ENCODE measurements around the gene NHLH1.
"Not testable (repeated sequence)": the region's sequence is repeated elsewhere in the genome, so short reads cannot be mapped to it uniquely, and the experiment has no call there.

The NHLH1 gene

DNA sequence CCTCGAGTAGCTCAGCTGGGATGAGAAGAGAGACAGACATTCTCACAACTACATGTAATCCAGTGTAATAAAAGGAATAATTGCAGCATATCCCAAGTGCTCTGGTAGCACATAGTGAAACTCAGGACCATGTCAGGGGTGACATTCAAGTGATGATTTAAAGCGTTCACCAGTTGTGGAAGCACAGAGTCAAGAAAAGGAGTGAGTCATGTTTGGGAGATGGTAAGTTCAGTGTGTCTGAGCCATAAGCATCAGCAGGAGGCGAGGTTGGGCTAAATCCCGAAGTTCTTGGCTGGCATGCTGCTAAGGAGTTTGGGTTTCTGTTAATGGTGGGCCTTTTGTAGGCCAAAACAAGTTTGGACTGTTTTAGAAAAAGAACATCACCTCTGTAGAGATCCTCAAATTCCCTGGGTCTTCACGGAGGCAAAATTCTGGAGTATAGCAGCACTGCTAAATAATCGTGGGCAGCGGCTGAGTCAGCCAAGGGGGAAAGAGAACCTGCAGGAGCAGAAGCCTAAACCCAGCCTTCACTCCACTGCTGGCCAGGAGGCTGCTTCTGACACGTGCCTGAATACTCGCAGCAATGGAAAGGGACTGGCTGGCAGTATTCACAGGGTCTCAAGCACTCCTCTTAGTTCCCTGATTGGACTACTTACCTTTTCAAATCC lies 7.2 kb upstream of the NHLH1 start:
- no peak for DNase-seq

DNA sequence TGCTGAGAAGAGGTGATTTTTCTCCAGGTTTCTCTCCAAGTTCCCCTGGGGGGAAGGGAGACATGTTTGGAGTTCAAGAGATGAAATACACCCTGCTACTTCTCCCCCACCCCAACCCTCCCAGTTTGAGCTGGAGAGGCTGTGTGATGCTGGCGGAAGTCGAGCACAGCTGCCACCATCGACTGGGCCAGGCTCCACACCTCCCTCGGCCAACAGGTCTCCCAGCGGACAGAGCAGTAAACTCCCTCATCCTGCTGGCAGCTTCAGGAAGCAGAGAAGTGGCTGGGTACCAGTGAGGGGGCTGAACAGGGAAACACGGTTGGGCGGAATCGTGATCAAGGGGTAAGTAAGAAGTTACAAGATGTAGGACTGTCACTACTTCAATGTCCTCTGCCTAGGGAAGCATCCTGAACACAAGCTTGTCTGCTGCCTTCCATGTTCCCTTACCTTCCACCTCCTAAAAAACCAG lies 6.6 kb upstream of the NHLH1 start:
- DNase-seq = no peak

DNA sequence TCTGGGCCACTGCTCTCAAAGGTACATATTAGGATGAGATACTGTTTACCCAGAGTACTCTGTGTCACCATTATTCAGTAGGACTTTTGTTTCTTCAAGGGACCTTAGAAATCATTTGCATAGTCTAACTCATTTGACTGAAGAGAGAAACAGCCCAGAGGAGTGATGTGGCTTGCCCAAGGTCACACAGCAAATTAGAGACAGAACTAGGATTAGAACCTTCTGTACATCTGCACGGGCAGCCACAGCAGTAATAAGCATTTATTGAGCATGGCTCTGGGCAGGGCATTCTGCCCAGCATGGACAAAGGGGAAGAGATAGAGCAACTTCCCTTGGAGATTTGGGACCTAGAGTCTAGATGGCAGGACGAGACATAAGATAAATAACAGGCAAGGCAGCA lies 5.7 kb upstream of the NHLH1 start:
- DNase-seq = no peak

DNA sequence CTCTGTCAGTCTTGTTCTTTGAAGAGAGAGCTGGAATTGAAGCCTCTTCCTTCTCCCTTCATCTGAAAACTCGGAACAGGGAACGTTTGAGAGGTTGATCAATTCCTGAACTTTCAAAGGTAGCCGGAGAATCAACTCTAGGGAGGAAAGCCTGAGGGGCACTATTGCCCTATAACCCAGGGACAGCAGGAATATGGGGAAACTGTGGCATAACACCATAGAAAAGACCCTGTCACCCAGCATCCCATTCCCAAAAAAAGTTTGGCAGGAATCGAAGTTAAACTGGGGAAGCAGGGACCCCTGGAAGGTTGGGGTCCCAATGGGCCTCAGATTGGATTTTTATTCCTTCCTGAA lies 5.1 kb upstream of the NHLH1 start:
- no peak for DNase-seq

DNA sequence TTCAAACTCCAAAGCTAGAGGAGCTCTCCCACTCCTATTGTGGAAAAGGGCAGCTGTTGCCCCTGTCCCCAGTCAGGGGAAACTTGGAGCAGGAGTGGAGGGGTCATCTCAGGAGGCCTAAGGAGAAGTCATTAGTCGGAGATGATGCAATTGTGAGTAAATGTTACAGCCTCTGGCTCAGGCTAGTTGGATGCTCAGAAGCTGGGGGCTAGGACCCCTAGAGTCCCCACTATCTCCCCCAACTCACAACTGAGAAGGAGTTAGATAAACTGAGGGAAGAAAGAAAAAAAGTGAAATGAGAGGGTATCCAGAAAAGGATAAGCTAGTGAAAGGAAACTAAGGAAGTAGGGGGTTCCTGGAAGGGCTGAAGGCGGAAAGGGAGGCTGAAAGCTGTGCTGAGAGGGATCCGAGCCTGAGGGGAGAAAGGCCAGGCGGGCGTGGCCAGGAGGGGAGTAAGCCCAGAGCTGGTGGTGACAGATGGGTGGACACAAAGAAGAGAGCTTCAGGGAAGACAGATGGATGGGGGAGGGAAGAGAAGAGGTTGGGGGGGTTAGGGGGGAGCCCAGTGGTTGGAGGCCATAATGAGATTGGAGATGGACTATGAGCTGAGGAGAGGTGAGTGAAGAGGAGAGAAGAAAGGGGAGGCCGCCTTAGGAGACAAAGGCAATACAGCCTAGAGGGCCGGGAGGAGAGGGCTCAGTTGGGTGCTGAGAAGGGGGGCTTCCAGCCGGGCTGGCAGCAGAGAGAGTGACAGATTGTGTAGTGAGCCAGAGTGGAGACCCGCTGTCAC lies 4.5 kb upstream of the NHLH1 start:
- no peak for DNase-seq

DNA sequence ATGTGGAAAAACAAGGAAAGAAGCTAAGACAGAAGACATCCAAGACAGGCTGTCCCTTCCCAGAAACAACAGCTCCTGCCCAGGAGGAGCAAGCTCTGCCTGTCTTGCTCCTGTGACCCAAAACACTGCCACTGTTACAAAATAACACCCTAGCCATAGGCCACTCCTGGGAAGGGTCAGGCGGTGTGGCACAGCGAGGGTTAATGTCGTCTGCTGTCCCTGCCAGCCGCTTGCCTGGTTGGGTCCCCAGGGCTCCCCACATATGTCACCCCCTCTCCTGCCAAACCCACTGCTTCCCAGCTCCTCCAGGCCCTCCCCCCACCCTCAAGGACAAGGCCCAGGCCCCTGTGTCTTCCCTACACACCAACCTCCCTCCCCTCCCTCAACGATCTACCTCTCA lies 3.9 kb upstream of the NHLH1 start:
- no peak for DNase-seq

DNA sequence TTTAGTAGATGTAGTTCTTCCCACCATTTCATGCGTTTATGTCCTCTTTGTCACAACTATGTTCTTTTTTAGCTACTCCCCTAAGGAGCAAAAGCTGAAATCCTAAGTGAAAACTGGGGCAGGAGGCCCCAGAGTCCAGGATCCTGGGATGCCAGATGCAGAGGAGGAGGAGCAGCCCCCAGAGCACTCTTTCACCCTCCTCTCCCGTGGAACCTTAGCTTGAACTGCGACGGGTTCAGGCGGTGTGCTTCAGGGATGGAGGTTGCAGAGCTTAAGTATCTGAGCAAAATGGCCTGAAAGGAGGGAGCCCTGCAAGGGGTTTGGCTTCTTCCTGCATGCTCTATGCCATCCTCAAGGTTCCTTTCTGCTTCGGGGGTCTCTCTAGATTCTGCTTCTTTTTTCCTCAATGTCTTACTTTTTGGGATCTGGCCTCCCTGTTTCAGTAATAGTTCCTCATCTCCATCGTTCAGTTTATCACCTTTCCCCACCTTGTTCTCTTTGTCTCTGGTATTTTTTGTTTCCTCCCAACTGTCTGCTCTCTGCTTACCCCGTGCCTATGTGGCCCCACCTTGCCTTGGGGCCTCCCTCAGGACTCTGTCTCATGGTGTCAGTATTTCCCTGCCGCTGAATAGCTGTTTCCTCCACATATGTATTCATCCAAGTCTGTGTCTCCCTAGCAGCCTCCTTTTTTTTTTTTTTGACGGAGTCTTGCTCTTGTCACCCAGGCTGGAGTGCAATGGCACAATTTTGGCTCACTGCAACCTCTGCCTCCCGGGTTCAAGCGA lies 2.7 kb upstream of the NHLH1 start:
- DNase-seq = no peak

DNA sequence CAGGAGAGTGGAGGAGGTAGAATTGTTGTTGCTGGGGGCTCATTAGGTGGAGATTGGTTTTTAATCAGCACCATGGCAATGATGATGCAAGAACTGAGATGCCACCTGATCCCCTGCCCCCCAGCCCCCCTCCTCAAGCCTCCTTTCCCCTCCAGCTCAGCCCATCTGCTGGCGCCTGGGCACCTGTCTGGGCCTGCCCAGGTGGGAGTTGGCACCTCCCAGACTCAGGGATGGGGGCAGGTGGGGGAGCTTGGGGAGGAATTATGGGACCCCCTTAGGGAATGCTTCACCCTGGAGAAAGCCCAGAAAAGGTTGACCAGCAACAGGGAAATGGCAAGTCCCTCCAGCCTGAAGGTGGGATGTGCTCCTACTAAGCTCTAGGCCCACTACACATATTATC lies 1.5 kb upstream of the NHLH1 start:
- no peak for DNase-seq

DNA sequence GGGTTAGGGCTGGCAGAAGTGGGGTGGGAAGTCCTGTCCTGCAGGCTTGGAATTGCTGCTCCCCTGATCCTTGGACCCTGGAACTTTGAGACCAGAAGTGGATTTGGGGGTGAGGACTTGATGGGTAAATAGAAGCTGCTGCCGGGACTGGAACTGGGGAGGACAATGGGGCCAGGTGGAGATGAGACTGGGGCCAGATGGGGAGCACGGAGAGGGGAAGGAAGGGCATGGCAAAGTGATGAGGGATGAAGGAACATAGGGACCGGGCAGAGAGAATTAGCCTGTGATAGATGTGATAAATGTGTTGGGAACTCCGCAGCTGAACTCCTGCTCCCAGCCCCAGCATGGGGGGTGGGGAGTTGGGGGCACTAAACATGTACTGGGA lies 637 bp downstream of the NHLH1 start:
- DNase-seq = no peak

DNA sequence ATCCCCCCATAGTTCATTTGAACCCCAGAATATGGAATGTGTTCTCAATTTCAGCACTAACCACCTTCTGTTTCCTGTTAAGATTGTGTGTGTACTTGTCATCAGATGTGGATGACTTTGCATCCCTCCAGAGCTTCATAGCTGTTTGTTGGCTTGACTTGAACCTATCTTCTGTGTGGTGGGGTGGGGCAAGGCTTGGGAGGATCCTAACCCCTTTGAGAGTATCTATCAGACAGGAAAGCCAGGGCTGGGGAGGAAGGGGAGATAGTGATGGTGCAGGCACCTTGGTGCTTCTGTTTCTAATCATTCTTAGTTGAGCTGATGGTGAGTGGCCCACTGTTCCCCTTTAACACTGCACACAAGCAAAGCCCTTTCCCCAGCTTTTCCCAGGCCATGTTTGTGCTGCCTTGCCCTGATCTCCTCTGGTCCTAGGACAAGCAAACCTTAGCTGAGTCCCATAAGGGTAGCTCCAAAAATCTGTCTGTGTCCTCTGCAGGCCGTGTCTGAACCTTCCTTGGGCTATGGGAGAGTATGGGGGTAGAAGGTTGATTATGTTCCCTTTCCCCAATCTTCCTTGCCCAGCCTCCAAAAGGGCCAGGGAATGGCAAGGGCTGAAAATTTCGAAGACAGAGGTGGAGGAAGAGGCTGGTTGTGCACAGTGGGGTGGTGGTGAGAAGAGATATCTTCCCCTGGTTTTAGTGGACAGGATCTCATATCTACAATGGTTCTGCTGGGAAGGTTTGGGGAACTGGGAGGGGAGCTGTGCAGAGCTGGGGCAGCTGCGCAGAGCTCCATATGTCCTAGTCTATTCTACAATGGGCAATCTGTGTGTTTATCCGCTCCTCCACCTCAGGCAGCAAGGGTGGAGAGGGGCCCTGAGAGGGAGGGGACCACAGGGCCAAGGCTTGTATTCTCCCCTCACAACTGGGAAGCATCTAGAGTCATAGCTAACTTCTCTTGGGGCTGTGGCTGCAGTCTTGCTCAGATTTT lies 1.4 kb downstream of the NHLH1 start:
- no peak for DNase-seq

DNA sequence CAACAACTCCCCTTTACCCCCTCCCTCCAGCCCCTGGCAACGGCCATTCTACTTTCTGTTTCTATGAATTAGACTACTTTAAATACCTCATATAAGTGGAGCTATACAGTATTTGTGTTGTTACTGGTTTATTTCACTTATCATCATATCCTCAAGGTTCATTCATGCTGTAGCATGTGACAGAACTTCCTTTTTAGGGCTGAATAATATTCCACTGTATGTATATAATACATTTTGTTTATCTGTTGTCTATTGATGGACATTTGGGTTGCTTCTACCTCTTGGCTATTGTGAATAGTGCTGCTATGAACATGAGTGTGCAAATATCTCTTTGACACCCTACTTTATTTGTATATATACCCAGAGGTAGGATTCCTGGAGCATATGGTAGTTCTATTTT lies 2.2 kb downstream of the NHLH1 start:
- DNase-seq = no peak

DNA sequence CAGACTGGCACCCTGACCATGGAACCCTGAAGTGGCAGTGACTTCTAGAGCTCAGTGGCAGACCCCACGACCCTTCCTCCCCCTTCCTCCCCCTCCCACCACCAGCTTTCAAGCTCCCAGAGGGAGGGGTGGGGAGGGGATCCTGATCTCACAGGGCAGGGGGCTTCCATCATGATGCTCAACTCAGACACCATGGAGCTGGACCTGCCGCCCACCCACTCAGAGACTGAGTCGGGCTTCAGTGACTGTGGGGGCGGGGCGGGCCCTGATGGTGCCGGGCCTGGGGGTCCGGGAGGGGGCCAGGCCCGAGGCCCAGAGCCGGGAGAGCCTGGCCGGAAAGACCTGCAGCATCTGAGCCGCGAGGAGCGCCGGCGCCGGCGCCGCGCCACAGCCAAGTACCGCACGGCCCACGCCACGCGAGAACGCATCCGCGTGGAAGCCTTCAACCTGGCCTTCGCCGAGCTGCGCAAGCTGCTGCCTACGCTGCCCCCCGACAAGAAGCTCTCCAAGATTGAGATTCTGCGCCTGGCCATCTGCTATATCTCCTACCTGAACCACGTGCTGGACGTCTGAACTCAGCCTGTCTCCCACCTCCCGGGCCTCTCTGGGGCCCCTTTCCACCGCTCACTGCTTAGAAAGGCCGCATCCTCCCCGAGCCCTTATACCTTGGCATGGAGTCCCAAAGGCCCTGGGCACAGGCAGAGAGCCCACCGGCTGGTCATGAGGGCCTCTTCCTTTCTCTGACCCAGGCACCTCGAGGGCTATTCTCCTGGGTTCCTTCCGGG lies 3.9 kb downstream of the NHLH1 start:
- DNase-seq = no peak

DNA sequence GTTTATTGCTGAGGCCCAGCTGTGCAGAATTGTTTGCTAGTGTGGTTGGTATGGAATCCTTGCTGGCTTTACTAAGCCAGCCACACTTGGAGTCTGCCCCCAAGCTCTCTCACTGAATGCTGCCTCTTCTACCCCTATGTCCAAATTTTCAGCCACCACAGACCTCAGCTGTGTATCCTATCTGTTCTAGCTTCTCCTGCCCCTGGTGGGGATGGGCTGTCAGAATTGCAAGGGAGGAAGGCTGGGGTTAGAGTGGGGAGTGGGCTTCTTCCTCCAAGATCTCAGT lies 4.4 kb downstream of the NHLH1 start:
- DNase-seq = no peak

DNA sequence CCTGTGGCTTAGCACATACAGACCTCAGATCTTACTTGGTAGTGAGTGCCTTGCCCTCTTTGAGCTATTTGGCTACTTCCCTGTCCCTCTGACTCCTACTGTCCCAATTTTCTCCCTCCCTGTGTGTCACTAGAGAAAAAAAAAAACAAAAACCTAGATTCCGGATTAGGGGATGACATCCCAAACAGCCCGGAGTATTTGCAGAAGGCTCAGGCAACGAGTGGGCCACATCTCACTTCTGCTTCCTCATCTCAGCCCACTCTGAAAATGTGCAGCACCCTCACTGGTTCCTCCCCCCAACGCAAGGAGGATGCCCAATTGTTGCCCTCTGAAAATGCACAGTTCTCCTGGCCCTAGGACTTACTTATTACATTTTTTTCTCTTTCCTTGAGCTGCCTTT lies 4.9 kb downstream of the NHLH1 start:
- no peak for DNase-seq

DNA sequence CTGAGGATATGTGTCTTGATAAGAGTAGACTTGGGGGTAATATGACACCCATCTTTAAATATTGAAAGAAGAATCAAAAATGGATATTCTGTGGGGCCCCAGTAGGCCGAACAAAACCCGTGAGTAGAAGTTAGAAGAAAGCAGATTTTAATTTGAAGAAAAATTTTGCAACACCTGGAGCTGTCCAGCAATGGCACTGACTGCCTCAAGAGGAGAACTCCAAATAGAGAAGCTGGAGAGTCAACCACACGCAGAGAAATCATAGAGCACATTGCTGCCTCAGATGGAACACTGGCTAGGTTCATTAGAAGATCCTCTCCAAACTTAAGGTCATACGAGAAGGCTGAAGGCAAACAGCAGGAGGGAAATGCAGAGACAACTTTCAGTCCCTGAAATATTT lies 6.8 kb downstream of the NHLH1 start:
- no peak for DNase-seq

DNA sequence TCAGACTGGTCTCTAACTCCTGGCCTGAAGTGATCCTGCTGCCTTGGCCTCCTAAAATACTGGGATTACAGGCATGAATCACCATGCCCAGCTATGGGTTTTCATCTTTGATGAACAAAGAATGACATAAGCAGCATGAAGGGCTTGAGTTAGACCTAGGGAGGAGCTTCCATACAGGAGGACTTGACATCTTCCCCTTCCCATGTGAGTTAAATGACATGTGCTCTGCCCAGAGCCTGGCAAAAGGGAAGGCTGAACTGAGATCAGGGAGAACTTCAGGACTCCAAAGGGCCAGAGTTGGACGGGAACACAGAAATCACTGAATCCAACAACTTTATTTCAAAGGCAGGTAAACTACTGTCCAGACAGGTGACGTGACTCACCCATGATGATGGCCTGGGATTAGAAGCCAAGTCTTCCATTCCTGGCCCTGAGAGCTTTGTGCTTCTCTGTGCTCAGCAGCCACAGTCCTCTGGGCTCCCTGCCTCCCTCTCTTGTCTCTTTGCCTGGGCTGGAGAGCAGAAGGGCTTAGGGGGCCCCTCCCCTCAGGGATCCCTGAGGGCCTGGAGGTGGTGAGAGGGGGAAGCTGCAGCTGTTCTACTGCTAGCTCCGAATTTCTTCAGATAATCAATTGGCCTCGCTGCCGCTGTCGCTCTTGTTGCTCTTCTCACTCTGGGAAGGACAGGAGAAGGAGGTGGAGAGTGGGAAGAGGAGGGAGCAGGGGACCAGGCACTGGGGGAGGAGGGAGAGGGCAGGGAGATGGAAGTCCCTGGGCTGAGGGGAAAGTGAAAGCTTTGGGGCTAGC lies 7.6 kb downstream of the NHLH1 start:
- no peak for DNase-seq

DNA sequence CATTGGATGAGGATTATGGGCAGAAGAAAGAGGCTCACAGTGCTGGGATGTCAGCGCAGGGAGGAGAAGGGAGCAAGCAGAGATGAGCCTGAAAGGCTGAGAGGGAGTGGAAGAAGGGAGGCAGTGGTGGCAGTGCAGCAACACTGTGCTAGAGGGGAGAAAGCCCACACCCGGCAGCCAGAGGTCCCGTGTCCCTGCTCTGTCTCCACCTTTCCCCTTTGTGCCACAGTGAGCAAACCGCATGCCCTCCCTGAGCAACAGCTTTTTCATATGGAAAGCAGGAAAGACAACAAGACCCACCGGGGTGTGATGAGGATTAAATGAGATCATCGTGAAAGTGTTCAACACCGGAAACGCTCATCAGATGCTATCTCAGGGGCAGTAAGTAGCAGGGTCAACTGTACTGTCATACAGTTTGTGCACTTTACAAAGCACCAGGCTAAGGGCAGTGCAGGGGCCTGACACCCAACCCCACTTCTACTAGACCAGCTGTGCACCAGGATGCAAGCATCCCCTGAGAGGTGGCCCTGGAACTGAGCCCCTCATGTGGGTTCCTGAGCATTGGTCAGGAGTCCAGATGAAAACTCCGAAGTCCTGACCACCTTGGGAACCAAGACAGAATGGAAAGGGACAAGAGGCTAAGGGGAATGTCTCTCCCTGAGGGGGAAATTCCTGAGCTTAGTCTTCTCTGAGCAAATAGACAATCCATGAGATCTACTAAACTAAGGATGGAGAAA lies 9.1 kb downstream of the NHLH1 start:
- no peak for DNase-seq

DNA sequence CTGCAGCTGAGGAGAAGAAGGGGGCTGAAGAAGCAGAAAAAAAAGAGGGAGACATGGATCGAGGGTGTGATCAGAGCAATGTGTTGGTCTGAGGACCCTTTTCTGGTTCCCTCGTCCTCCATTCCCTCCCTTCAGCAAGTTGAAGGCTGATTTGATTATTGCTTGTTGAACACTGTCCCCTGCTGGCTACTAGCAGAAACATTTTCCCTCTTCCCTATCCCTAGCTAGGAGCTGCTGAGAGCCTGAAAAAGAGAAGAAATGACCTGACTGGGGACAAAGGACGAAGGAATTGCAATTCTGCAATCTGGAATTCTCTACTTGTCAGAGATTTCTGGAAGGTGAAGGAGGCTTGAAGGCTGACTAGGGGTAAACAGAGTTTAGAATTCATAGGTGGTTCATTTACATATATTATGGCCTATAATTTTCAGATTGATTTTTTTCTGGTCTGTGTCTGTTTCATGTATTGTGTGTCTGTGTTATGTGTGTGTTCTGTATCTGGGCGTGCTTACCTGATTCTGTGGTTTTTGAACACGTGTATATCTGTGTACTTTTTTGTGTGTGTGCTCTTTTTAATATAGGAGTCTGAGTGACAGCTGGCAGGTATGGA lies 9.8 kb downstream of the NHLH1 start:
- peak; percentile 26 for DNase-seq

DNA sequence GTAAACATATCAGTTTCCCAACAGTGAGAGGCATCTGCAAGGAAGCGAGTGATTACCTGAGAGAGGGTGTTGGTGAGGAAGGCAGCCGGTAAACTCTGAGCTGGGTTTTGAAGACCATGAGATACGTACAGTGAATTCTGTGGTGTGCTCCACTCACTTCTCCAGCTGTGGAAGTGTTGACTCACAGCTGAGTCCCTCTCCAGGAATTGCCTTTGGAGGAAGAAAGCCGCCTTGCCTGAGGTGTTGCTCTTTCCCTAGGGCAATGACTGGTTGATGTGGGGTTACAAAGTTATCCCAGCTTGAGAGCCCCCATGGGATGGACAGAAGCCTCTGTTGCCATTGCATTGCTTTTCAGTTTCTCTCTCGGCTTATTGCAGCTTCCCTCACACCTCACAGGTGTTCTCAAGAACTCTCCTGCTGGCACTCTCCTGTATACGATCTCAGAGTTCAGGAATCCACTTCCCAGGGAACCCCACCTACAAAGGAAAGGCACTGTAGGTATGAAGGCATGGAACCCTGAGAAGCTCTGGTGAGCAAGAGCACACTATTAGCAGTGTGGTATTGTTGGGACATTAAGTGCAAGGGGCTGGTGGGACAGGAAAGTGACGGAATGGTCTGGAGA lies 10.8 kb downstream of the NHLH1 start:
- no peak for DNase-seq

DNA sequence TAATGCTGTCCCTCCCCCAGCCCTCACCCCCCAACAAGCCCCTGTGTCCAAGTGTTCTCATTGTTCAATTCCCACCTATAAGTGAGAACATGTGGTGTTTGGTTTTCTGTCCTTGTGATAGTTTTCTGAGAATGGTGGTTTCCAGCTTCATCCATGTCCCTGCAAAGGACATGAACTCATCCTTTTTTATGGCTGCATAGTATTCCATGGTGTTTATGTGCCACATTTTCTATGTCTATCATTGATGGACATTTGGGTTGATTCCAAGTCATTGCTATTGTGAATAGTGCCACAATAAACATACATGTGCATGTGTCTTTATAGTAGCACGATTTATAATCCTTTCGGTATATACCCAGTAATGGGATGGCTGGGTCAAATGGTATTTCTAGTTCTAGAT lies 17.9 kb downstream of the NHLH1 start:
- DNase-seq = not testable (repeated sequence)

Measured in stimulated activated CD4-positive, alpha-beta T cell treated with anti-CD3 and anti-CD28 coated beads, Interleukin-1b, Interleukin-23, amount 100 ng/mL, for 48 hours (primary cell).